K562 (cell line): ENCODE measurements around the gene JUNB. TPM values are rescaled to one million over a fixed set of nuclear protein-coding genes. Genes with fewer than 3 reads are reported as not detected.

Experiments
- BRF1 ChIP-seq: IDR thresholded peaks from 3 replicates; pipeline ENCODE4 v1.6.1; 2011; ENCODE audit warnings: borderline replicate concordance, mild to moderate bottlenecking; ENCODE audit not compliant: insufficient read length; ENCODE audit errors: extremely low read depth
- CBFB ChIP-seq: sonication (generic); formaldehyde crosslinking; IDR thresholded peaks from 2 replicates; pipeline ENCODE4 v1.4.0; 2020; ENCODE audit warnings: mild to moderate bottlenecking, missing genetic modification reagents
- CHD2 ChIP-seq: IDR thresholded peaks from 2 replicates; pipeline ENCODE4 v1.6.1; 2011; ENCODE audit warnings: low read depth, low read length
- CHD4 ChIP-seq: fragments of 200-600 bp; sonication (generic); IDR thresholded peaks from 3 replicates; pipeline ENCODE4 v1.6.1; 2012; ENCODE audit warnings: low read depth, mild to moderate bottlenecking, mixed read lengths, low read length, inconsistent platforms; ENCODE audit not compliant: insufficient read depth, insufficient replicate concordance, poor library complexity, severe bottlenecking
- GATA2 ChIP-seq: sonication (generic); formaldehyde crosslinking; IDR thresholded peaks from 2 replicates; pipeline ENCODE4 v1.4.0; 2020; ENCODE audit warnings: mild to moderate bottlenecking, missing genetic modification reagents
- GTF2F1 ChIP-seq: IDR thresholded peaks from 2 replicates; pipeline ENCODE4 v1.6.1; 2011; ENCODE audit warnings: low read depth, low read length, improper control_type of control experiment
- PHB2 ChIP-seq: fragments of 450-650 bp; IDR thresholded peaks from 2 replicates; pipeline ENCODE4 v1.6.1; 2017; ENCODE audit warnings: low read depth
- TRIM28 ChIP-seq: fragments of 450-650 bp; IDR thresholded peaks from 2 replicates; pipeline ENCODE4 v1.6.1; 2017
- ZFPM2 ChIP-seq: fragments of 250-450 bp; sonication (Bioruptor Pico); IDR thresholded peaks from 2 replicates; pipeline ENCODE4 v1.5.1; 2022; ENCODE audit warnings: mild to moderate bottlenecking
- ZNF212 ChIP-seq: fragments of 450-650 bp; formaldehyde crosslinking; IDR thresholded peaks from 2 replicates; pipeline ENCODE4 v1.4.0; 2020; ENCODE audit warnings: mild to moderate bottlenecking
- ZNF24 ChIP-seq: fragments of 450-650 bp; IDR thresholded peaks from 2 replicates; pipeline ENCODE4 v1.6.1; 2016
- ZNF3 ChIP-seq: fragments of 250-450 bp; sonication (Bioruptor Pico); IDR thresholded peaks from 2 replicates; pipeline ENCODE4 v1.5.0; 2021; ENCODE audit warnings: mild to moderate bottlenecking, moderate library complexity
- polyA plus RNA-seq, 8 experiments: library from polyadenylated mRNA; depleted of rRNA in 4 of 8; stranded (reverse) in 5 of 8; unstranded in 3 of 8; fragments of >200 nt; fragmentation: Nextera tagmentation in 2 of 8; fragmentation: Illumina TruSeq in 1 of 8; extraction: Ambion mirVana in 2 of 8; extraction: Trizol in 1 of 8; gene quantifications; 2 replicates each; pipeline versions ENCODE4 v1.2.1 to v1.2.3, GENCODE V29; 2011 to 2014; ENCODE audit warnings: inconsistent platforms in 1 of 8, missing spikeins in 1 of 8
- total RNA-seq, 7 experiments: library from RNA; depleted of rRNA in 6 of 7; stranded (reverse); fragments of >200 nt in 6 of 7; fragmentation: Illumina TruSeq in 2 of 7; extraction: Trizol in 2 of 7; gene quantifications; 2 replicates each; pipeline versions ENCODE4 v1.2.1 to v1.2.3, GENCODE V29; 2011 to 2021; ENCODE audit warnings: low replicate concordance in 1 of 7
- TF ChIP-seq, protein P1 (sequence below): fragments of 450-650 bp; IDR thresholded peaks from 2 replicates; pipeline ENCODE4 v1.7.1; 2018; ENCODE audit warnings: mild to moderate bottlenecking, low read depth; ENCODE audit not compliant: partially characterized antibody
- TF ChIP-seq, protein P2 (sequence below): fragments of 450-650 bp; IDR thresholded peaks from 2 replicates; pipeline ENCODE4 v1.6.1; 2016
- TF ChIP-seq, protein P3 (sequence below), 2 experiments: fragments of 450-650 bp; IDR thresholded peaks; 2 replicates each; pipeline ENCODE4 v1.6.1; 2018; ENCODE audit warnings: mild to moderate bottlenecking in 2 of 2, low read depth in 1 of 2; ENCODE audit not compliant: partially characterized antibody in 2 of 2
- TF ChIP-seq, protein P4 (sequence below): fragments of 450-650 bp; IDR thresholded peaks from 2 replicates; pipeline ENCODE4 v1.6.1; 2014; ENCODE audit warnings: low read depth, mild to moderate bottlenecking, moderate library complexity, borderline replicate concordance
- TF ChIP-seq, protein P5 (sequence below): fragments of 450-650 bp; formaldehyde crosslinking; IDR thresholded peaks from 2 replicates; pipeline ENCODE4 v1.4.0; 2020; ENCODE audit warnings: mild to moderate bottlenecking, moderate library complexity

The JUNB gene
- total and polyA plus RNA-seq, 9 of the 15 experiments (the other 6 are each of a cell fraction or from before 2014, with no cell fraction given), result 0.23 to 88.1 (median 13.1) TPM

DNA sequence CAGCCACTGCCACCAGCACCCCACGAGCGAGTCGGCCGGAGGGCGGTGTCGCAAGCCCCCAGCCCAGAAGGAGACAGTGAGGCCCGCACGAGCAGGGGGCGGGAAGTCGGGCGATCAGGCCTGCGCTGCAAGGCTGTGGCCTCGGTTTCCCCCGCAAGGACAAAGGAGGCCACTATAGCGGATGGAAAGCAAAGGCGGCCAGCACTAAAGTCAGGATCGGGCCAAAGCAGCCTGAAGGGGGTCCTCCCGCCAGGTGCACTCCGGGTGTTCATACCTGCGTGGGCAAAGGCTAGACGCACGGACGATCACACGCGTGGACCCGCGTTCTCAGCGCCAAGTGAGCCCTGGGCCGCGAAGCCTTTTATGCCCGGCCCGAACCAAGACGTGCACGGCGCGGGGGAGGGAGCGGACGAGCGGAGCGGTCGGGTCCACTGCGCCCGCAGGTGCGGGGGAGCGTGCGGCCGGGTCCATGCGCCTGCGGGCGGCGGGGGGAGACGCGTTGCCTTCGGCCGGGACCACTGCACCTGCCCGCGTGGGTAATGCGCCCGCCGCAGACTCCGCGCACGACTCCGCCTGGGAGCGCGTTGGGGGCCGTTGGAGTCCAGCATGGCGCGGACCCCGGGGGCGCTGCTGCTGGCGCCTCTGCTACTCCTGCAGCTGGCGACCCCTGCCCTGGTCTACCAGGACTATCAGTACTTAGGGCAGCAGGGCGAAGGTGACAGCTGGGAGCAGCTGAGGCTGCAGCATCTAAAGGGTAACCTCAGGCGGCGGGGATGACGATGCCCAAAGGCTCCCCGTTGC lies 10.4 kb downstream of the JUNB start, which contains the start of the genes PRDX2 and THSD8 (continued):
- TF ChIP-seq CHD2, result no peak
- TF ChIP-seq ZNF212 (CRISPR knock-in tag), result no peak
- TF ChIP-seq PHB2, result no peak
- TF ChIP-seq TRIM28, result no peak
- no peak for TF ChIP-seq ZNF24
- TF ChIP-seq BRF1, result no peak
- TF ChIP-seq CHD4, result no peak
- TF ChIP-seq, protein P1, sequence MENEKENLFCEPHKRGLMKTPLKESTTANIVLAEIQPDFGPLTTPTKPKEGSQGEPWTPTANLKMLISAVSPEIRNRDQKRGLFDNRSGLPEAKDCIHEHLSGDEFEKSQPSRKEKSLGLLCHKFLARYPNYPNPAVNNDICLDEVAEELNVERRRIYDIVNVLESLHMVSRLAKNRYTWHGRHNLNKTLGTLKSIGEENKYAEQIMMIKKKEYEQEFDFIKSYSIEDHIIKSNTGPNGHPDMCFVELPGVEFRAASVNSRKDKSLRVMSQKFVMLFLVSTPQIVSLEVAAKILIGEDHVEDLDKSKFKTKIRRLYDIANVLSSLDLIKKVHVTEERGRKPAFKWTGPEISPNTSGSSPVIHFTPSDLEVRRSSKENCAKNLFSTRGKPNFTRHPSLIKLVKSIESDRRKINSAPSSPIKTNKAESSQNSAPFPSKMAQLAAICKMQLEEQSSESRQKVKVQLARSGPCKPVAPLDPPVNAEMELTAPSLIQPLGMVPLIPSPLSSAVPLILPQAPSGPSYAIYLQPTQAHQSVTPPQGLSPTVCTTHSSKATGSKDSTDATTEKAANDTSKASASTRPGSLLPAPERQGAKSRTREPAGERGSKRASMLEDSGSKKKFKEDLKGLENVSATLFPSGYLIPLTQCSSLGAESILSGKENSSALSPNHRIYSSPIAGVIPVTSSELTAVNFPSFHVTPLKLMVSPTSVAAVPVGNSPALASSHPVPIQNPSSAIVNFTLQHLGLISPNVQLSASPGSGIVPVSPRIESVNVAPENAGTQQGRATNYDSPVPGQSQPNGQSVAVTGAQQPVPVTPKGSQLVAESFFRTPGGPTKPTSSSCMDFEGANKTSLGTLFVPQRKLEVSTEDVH, result no peak
- no peak for TF ChIP-seq ZNF3 (CRISPR knock-in tag)
- TF ChIP-seq CBFB, result peak; percentile 42
- TF ChIP-seq, protein P2, sequence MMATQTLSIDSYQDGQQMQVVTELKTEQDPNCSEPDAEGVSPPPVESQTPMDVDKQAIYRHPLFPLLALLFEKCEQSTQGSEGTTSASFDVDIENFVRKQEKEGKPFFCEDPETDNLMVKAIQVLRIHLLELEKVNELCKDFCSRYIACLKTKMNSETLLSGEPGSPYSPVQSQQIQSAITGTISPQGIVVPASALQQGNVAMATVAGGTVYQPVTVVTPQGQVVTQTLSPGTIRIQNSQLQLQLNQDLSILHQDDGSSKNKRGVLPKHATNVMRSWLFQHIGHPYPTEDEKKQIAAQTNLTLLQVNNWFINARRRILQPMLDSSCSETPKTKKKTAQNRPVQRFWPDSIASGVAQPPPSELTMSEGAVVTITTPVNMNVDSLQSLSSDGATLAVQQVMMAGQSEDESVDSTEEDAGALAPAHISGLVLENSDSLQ, result no peak
- no peak for TF ChIP-seq ZFPM2 (CRISPR knock-in tag)
- TF ChIP-seq, protein P3, sequence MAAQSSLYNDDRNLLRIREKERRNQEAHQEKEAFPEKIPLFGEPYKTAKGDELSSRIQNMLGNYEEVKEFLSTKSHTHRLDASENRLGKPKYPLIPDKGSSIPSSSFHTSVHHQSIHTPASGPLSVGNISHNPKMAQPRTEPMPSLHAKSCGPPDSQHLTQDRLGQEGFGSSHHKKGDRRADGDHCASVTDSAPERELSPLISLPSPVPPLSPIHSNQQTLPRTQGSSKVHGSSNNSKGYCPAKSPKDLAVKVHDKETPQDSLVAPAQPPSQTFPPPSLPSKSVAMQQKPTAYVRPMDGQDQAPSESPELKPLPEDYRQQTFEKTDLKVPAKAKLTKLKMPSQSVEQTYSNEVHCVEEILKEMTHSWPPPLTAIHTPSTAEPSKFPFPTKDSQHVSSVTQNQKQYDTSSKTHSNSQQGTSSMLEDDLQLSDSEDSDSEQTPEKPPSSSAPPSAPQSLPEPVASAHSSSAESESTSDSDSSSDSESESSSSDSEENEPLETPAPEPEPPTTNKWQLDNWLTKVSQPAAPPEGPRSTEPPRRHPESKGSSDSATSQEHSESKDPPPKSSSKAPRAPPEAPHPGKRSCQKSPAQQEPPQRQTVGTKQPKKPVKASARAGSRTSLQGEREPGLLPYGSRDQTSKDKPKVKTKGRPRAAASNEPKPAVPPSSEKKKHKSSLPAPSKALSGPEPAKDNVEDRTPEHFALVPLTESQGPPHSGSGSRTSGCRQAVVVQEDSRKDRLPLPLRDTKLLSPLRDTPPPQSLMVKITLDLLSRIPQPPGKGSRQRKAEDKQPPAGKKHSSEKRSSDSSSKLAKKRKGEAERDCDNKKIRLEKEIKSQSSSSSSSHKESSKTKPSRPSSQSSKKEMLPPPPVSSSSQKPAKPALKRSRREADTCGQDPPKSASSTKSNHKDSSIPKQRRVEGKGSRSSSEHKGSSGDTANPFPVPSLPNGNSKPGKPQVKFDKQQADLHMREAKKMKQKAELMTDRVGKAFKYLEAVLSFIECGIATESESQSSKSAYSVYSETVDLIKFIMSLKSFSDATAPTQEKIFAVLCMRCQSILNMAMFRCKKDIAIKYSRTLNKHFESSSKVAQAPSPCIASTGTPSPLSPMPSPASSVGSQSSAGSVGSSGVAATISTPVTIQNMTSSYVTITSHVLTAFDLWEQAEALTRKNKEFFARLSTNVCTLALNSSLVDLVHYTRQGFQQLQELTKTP (IDR thresholded peaks at IDR 0.05; ENCODE audit: low read depth in 1 of 2, partially characterized antibody in 2 of 2), result peak in 1 of 2 experiments; percentile 44
- peak; percentile 82; the same call in 1 of the 2 replicates for TF ChIP-seq GTF2F1
- TF ChIP-seq GATA2, result no peak
- TF ChIP-seq, protein P4, sequence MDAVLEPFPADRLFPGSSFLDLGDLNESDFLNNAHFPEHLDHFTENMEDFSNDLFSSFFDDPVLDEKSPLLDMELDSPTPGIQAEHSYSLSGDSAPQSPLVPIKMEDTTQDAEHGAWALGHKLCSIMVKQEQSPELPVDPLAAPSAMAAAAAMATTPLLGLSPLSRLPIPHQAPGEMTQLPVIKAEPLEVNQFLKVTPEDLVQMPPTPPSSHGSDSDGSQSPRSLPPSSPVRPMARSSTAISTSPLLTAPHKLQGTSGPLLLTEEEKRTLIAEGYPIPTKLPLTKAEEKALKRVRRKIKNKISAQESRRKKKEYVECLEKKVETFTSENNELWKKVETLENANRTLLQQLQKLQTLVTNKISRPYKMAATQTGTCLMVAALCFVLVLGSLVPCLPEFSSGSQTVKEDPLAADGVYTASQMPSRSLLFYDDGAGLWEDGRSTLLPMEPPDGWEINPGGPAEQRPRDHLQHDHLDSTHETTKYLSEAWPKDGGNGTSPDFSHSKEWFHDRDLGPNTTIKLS, result peak; percentile 45
- TF ChIP-seq, protein P5, sequence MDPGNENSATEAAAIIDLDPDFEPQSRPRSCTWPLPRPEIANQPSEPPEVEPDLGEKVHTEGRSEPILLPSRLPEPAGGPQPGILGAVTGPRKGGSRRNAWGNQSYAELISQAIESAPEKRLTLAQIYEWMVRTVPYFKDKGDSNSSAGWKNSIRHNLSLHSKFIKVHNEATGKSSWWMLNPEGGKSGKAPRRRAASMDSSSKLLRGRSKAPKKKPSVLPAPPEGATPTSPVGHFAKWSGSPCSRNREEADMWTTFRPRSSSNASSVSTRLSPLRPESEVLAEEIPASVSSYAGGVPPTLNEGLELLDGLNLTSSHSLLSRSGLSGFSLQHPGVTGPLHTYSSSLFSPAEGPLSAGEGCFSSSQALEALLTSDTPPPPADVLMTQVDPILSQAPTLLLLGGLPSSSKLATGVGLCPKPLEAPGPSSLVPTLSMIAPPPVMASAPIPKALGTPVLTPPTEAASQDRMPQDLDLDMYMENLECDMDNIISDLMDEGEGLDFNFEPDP (CRISPR knock-in tag), result no peak
